Suprapubic skin (tissue), 4 donors: ENCODE data around the gene FMNL2.

Experiments used
- CTCF ChIP-seq, 2 donors: fragments of 200-600 bp in 1 of 2; fragments of 450-650 bp in 1 of 2; sonication (generic) in 1 of 2; IDR thresholded peaks; one replicate each; pipeline ENCODE4 v1.5.1; 2016 to 2019; ENCODE audit warnings: antibody characterized with exemption in 2 of 2, mild to moderate bottlenecking in 1 of 2, moderate library complexity in 1 of 2
- POLR2A ChIP-seq, 2 donors: fragments of 450-650 bp; IDR thresholded peaks; one replicate each; pipeline ENCODE4 v1.6.1; 2017; ENCODE audit warnings: antibody characterized with exemption in 2 of 2, mild to moderate bottlenecking in 2 of 2, moderate library complexity in 2 of 2
- POLR2AphosphoS5 ChIP-seq, 3 donors: sonication (generic); formaldehyde crosslinking; IDR thresholded peaks; one replicate each; pipeline ENCODE4 v1.6.1; 2017; ENCODE audit warnings: antibody characterized with exemption in 3 of 3

- TF ChIP-seq CTCF (IDR thresholded peaks at IDR 0.05) (no peak), POLR2A (IDR thresholded peaks at IDR 0.05) (no peak), POLR2AphosphoS5 (IDR thresholded peaks at IDR 0.05) (no peak)
Observed at GRCh38 chr2:152303951-152304350, 31.0 kb upstream of the FMNL2 start.
